Tibial nerve (tissue), 4 donors: Measurements from ENCODE around the gene ELOA. TPM values are rescaled to one million over a fixed set of nuclear protein-coding genes. Genes with fewer than 3 reads are reported as not detected.

Experiments used
- DNase-seq, 2 donors: peaks; one replicate each; pipeline ENCODE4 v3.0.0-alpha.2; 2019; ENCODE audit warnings: low spot score in 2 of 2
- H3K27ac ChIP-seq, 4 donors: fragments of 200-600 bp; sonication (generic) in 3 of 4; one replicate each; pipeline ENCODE4 v1.5.1; 2017 to 2019; ENCODE audit warnings: mild to moderate bottlenecking in 1 of 4
- H3K27me3 ChIP-seq, 2 donors: fragments of 200-600 bp; sonication (generic) in 1 of 2; one replicate each; pipeline versions ENCODE4 v1.5.1 to v1.6.0; 2017 to 2019
- H3K36me3 ChIP-seq, 3 donors: fragments of 200-600 bp; sonication (generic); one replicate each; pipeline ENCODE4 v1.5.1; 2018 to 2019
- H3K4me1 ChIP-seq, 4 donors: fragments of 200-600 bp; sonication (generic) in 3 of 4; one replicate each; pipeline ENCODE4 v1.5.1; 2017 to 2019
- H3K4me3 ChIP-seq, 4 donors: fragments of 200-600 bp; sonication (generic) in 3 of 4; one replicate each; pipeline ENCODE4 v1.5.1; 2017 to 2019; ENCODE audit warnings: mild to moderate bottlenecking in 1 of 4, moderate library complexity in 1 of 4
- H3K9me3 ChIP-seq, 4 donors: fragments of 200-600 bp; sonication (generic) in 3 of 4; one replicate each; pipeline ENCODE4 v1.5.1; 2017 to 2019
- EP300 ChIP-seq, 2 donors: sonication (generic); formaldehyde crosslinking; IDR thresholded peaks; one replicate each; pipeline ENCODE4 v1.6.1; 2017; ENCODE audit warnings: antibody characterized with exemption in 2 of 2, mild to moderate bottlenecking in 1 of 2
- POLR2A ChIP-seq, 2 donors: fragments of 450-650 bp; IDR thresholded peaks; one replicate each; pipeline ENCODE4 v1.6.1; 2017; ENCODE audit warnings: antibody characterized with exemption in 2 of 2, mild to moderate bottlenecking in 2 of 2, moderate library complexity in 2 of 2
- WGBS, 2 donors: methylation state at CpG; one replicate each; pipeline ENCODE4 v1.1.5; 2018; 5-methylcytosine and 5-hydroxymethylcytosine counted together
- total RNA-seq, 4 donors: library from RNA; depleted of rRNA; stranded (reverse); fragments of >200 nt; gene quantifications; one replicate each; pipeline ENCODE4 v1.1.0, GENCODE V29; 2016
- TF ChIP-seq, protein P1 (sequence below), 5 experiments: fragments of 200-600 bp in 3 of 5; fragments of 450-650 bp in 2 of 5; sonication (generic) in 3 of 5; IDR thresholded peaks; one replicate each; pipeline ENCODE4 v1.5.1; 2016 to 2019; ENCODE audit warnings: antibody characterized with exemption in 5 of 5, mild to moderate bottlenecking in 3 of 5, moderate library complexity in 2 of 5

ELOA gene
- total RNA-seq, 4 donors from 2014 or later: 21.4 to 32.7 (median 23.7) TPM

DNA sequence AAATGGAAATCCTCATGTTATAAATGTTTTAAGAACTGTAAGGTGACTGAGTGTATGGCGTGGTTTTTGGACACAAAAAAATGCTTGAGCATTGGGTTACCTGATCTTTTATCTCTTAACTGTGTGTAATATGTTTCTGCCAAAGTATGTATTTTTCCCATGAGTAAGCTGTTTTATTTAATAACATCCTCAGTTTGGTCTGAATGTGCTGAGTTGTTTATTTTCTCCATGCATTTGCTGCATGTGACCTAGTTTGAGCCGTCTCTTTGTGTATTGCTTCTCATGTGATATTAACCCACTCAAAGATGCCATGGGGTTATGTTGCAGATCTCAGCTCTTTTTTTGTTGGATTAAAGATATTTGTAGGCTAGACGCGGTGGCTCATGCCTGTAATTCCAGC lies 41.6 kb downstream of the ELOA start:
- no peaks in the 10 kb centered on the region for H3K9me3 ChIP-seq
- TF ChIP-seq, protein P1, sequence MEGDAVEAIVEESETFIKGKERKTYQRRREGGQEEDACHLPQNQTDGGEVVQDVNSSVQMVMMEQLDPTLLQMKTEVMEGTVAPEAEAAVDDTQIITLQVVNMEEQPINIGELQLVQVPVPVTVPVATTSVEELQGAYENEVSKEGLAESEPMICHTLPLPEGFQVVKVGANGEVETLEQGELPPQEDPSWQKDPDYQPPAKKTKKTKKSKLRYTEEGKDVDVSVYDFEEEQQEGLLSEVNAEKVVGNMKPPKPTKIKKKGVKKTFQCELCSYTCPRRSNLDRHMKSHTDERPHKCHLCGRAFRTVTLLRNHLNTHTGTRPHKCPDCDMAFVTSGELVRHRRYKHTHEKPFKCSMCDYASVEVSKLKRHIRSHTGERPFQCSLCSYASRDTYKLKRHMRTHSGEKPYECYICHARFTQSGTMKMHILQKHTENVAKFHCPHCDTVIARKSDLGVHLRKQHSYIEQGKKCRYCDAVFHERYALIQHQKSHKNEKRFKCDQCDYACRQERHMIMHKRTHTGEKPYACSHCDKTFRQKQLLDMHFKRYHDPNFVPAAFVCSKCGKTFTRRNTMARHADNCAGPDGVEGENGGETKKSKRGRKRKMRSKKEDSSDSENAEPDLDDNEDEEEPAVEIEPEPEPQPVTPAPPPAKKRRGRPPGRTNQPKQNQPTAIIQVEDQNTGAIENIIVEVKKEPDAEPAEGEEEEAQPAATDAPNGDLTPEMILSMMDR (IDR thresholded peaks at IDR 0.05): no peak
- peak in 1 of 2 donors; percentile 56 for TF ChIP-seq EP300 (IDR thresholded peaks at IDR 0.05)
- TF ChIP-seq POLR2A (IDR thresholded peaks at IDR 0.05): no peak
- H3K4me3 ChIP-seq: no peak overlapping the region
- no peak for DNase-seq
- H3K27me3 ChIP-seq: no peaks in the 10 kb centered on the region
- peaks cover 0 to 86% (median 7%) of the 10 kb centered on the region in 3 donors for H3K36me3 ChIP-seq
- peak overlapping the region in 2 of 4 donors; percentile 28 to 66 for H3K27ac ChIP-seq
- H3K4me1 ChIP-seq: peaks cover 0 to 21% (median under 1%) of the 10 kb centered on the region in 4 donors
- 69 to 80% methylated on average over 4 of the region's 4 CpGs for WGBS, 2 donors

DNA sequence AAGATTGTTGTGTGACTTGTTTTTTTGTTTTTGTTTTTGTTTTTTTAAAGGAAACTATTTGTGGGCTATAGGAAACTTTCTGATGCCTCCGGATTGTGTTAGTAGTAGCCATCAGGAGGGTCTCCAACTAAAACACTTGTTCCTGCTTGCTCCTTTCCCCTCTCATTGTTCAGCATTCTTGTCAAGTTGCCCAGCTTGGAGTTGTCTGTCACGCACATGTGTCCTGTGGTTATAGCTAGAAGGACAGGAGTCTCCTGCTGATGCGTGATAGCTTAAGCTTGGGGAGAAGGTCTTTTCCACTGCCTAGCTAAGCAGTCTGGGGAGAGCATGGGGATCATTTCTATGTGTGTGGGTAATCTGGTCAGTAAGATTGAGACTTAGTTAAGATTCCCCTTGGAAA lies 44.4 kb downstream of the ELOA start:
- Histone ChIP-seq H3K27ac (no peak overlapping the region), H3K36me3 (peaks cover 0 to 62% (median 7%) of the 10 kb centered on the region in 3 donors), H3K9me3 (no peaks in the 10 kb centered on the region), H3K27me3 (no peaks in the 10 kb centered on the region), H3K4me1 (peaks cover 0 to 28% (median 16%) of the 10 kb centered on the region in 4 donors), H3K4me3 (no peak overlapping the region)
- DNase-seq: no peak
- TF ChIP-seq EP300 (IDR thresholded peaks at IDR 0.05) (no peak), POLR2A (IDR thresholded peaks at IDR 0.05) (no peak)
- TF ChIP-seq, protein P1 (IDR thresholded peaks at IDR 0.05): no peak
- 90 to 92% methylated on average over 3 of the region's 3 CpGs for WGBS, 2 donors

DNA sequence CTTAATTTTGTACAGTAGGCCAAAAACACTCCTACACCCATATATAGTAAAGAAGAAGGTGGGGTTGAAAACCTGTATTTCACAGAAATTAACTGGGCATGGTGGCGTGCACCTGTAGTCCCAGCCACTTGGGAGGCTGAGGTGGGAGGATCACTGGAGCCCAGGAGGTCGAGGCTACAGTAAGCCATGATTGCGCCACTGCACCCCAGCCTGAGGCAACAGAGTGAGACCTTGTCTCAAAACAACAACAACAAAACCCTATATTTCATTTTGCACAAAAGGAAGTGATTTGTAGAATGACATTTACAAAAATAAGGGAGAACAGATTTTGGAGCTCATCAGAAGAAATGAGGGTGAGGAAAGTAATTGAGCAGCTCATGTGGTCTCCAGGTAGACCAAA lies 45.4 kb downstream of the ELOA start:
- H3K4me3 ChIP-seq: no peak overlapping the region
- TF ChIP-seq POLR2A (IDR thresholded peaks at IDR 0.05) (no peak), EP300 (IDR thresholded peaks at IDR 0.05) (no peak)
- TF ChIP-seq, protein P1 (IDR thresholded peaks at IDR 0.05): no peak
- H3K9me3 ChIP-seq: no peaks in the 10 kb centered on the region
- H3K4me1 ChIP-seq: peaks cover 0 to 37% (median 19%) of the 10 kb centered on the region in 4 donors
- 94% methylated on average over 3 of the region's 3 CpGs for WGBS, 2 donors
- no peak for DNase-seq
- H3K27ac ChIP-seq: no peak overlapping the region
- H3K36me3 ChIP-seq: peaks cover 0 to 64% (median 14%) of the 10 kb centered on the region in 3 donors
- no peaks in the 10 kb centered on the region for H3K27me3 ChIP-seq

DNA sequence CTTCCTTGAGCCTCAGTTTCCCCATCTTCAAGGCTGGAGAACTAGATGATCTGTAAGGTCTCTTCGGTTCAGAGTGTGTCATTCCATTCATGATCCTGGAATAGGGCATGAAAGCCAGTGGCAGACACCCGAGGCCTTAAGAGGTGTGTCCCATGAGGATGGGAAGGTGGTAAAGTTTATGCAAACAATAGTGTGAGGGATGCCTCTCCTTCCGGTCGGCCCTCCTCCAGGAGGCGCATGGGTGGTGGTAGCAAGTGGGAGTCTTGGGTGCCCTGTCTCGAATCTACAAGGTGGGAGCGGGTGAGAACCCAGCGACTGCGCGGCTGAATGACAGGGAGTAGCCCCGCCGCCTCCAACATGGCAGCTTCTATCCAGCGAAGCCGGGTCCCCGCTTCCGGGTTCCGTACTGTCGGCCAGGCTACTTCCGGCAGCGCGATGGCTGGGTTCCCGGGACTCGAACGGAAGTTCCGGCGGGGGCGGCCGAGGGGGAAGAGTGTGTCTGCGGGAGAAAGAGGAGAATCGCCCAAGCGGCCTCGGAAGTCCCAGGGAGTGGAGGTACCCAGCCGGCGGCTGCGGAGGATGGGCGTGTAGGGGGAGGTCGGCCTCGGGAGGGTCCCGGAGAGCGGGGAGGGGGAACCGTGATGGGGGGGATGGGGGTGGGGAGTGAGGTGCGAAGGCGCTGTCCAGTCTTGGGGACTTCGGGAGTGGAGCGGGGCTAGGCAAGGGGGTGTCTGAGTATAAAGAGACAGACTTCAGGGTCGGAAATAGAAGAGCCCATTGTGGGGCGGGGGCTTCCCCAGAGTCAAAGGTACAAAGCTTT lies 47.6 kb downstream of the ELOA start, which contains the start of gene LYPLA2:
LYPLA2 (plus strand) TSS at position 450 of the 820 bp plus-strand sequence. CDS start 1,538 bp downstream, outside the sequence.
- DNase-seq: peak; percentile 87 to 92
- Histone ChIP-seq H3K36me3 (peaks cover 0 to 65% (median 10%) of the 10 kb centered on the region in 3 donors), H3K27ac (peak within 1 kb of the TSS; percentile 24 to 91 (median 82)), H3K4me3 (peak within 1 kb of the TSS; percentile 50 to 92 (median 78)), H3K27me3 (no peaks in the 10 kb centered on the region), H3K4me1 (peaks cover 0 to 45% (median 19%) of the 10 kb centered on the region in 4 donors), H3K9me3 (no peaks in the 10 kb centered on the region)
- TF ChIP-seq EP300 (IDR thresholded peaks at IDR 0.05) (peak; percentile 77 to 88), POLR2A (IDR thresholded peaks at IDR 0.05) (peak in 1 of 2 donors; percentile 50)
- TF ChIP-seq, protein P1 (IDR thresholded peaks at IDR 0.05): peak in 1 of 5 experiments; percentile 21
- 2% methylated on average over 39 to 46 of the region's 47 CpGs for WGBS, 2 donors

DNA sequence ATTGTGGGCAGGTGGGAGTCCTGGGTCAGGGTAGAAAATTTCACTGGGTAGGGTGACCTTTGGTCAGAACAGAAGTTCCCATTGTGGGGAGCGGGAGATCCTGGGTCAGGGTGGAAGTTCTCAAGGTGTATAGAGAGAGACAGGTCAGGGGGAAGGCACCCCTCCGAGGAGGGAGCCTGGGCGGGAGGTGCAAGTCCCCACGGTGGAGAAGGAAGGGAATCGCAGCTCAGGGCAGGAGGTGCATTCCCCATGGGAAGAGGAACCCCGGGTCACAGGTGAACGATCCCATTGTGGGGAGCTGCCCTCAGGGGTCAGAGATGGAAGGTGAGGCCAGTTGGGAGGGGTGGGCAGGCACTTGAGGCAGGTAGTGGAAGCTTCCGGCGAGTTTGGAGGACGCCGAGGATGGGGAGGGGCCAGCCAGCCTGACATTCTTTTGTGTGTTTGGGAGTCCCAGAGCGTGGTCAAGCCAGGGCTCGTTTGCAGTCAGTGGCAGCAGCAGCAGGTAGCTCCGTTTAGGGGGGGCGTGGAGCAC lies 48.3 kb downstream of the ELOA start:
- peaks cover 0 to 45% (median 19%) of the 10 kb centered on the region in 4 donors for H3K4me1 ChIP-seq
- H3K4me3 ChIP-seq: peak overlapping the region; percentile 50 to 92 (median 78)
- WGBS, 2 donors: 1% methylated on average over 15 of the region's 15 CpGs
- H3K9me3 ChIP-seq: no peaks in the 10 kb centered on the region
- no peak for DNase-seq
- peak overlapping the region; percentile 24 to 91 (median 82) for H3K27ac ChIP-seq
- peaks cover 0 to 65% (median 8%) of the 10 kb centered on the region in 3 donors for H3K36me3 ChIP-seq
- TF ChIP-seq, protein P1 (IDR thresholded peaks at IDR 0.05): no peak
- TF ChIP-seq POLR2A (IDR thresholded peaks at IDR 0.05): no peak
- TF ChIP-seq EP300 (IDR thresholded peaks at IDR 0.05): no peak
- H3K27me3 ChIP-seq: no peaks in the 10 kb centered on the region
